Loucy (cell line): ENCODE measurements around the gene PRKCE.

Experiments
- EZH2phosphoT487 ChIP-seq: fragments of 200-600 bp; IDR thresholded peaks from 2 replicates; pipeline ENCODE4 v1.6.1; 2018; ENCODE audit warnings: antibody characterized with exemption, mild to moderate bottlenecking, moderate library complexity, borderline replicate concordance
- TF ChIP-seq, protein P1 (sequence below): fragments of 200-600 bp; sonication (generic); conservative IDR thresholded peaks from 2 replicates; pipeline ENCODE4 v1.5.1; 2014; ENCODE audit warnings: mild to moderate bottlenecking, antibody characterized with exemption, low read length

DNA sequence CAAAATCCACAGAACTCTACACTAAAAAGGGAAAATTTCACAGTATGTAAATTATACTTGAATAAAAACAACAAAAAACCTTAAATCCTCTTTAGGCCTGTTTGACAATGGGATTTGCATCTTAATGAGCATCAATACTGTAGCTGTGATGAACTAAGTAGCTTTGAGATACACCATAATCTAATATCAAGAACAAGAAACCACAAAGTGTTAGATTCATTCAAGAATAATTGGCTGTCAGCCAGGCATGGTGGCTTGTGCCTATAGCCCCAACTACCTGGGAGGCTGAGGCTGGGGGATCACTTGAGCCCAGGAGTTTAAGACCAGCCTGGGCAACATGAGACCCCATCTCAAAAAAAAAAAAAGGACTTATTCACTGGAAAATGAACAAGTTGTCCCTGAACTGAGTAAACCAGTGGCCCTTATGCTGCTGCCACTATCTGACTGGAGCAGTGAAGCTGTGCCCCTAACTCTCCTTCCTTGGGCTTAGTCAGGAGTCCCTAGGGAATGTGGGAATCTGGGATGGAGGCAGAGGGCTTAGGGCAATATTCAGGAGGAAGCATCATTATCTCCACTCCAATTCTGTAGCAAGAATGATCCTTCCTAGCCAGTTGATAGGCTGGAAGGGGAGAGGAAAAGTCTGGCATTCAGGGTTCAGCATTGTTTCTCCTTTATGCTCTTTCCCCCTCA lies 88.5 kb downstream of the PRKCE start:
- TF ChIP-seq, protein P1, sequence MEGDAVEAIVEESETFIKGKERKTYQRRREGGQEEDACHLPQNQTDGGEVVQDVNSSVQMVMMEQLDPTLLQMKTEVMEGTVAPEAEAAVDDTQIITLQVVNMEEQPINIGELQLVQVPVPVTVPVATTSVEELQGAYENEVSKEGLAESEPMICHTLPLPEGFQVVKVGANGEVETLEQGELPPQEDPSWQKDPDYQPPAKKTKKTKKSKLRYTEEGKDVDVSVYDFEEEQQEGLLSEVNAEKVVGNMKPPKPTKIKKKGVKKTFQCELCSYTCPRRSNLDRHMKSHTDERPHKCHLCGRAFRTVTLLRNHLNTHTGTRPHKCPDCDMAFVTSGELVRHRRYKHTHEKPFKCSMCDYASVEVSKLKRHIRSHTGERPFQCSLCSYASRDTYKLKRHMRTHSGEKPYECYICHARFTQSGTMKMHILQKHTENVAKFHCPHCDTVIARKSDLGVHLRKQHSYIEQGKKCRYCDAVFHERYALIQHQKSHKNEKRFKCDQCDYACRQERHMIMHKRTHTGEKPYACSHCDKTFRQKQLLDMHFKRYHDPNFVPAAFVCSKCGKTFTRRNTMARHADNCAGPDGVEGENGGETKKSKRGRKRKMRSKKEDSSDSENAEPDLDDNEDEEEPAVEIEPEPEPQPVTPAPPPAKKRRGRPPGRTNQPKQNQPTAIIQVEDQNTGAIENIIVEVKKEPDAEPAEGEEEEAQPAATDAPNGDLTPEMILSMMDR: no peak
- no peak for TF ChIP-seq EZH2phosphoT487
